Stimulated activated CD8-positive, alpha-beta memory T cell treated with anti-CD3 and anti-CD28 coated beads, Interleukin-7, amount 100 ng/mL, for 48 hours (primary cell): ENCODE data around the gene SMC3.
"Not testable (repeated sequence)": the region's sequence is repeated elsewhere in the genome, so short reads cannot be mapped to it uniquely, and the experiment has no call there.

Experiments
- DNase-seq, 2 donors: peaks; one replicate each; pipeline ENCODE4 v3.0.0-alpha.2; 2020; ENCODE audit warnings: low read depth in 1 of 2; ENCODE audit errors: extremely low read depth in 1 of 2

The SMC3 gene

DNA sequence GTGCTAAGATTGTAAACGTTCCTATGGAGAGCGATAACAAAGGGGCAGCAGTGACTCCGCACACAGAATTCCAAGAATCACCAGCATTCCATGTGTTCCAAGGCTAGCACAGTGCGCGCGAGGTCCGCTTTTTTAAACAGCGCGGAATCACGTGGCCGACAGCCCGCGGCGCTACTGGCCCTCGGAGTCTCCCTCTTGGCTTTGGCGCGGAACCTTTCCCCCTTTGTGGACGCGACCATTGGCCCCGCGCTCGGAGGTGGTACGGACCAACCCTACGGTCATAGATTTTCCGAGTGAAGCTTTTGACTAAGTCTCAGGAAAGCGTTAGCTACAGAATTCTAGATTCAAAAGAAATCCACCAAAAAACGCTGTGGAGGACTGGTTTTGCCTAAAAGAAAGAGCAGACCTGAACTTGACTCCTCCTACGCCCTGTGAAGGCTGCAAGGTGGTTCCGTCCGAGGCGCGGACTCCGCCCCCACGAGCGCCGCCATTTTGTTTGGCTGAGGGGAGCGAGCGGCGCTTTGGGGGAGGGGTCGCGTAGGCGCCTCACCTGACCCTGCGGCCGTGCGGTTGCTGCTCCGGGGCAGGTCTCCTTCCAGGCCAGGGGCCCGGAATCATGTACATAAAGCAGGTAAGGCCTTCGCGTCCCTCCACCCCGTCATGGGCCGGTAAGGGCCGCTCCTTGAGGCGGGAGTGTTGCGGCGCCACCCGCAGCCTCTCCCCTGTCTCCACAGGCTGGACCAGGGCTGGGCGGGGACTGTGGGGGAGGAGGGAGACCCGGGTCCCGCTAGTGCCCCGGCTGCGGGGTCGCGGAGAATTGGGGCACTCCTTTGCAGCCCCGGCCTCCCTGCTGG is at the start of gene SMC3:
SMC3 (plus strand) TSS at position 495 of the 854 bp plus-strand sequence; CDS start at position 617, 122 bp downstream.
- DNase-seq: peak; percentile 82 to 84

- DNase-seq: no peak
Observed at GRCh38 chr10:110522365-110522988, 45.0 kb upstream of the SMC3 start.

- no peak for DNase-seq
Observed at GRCh38 chr10:110523736-110524135, 43.8 kb upstream of the SMC3 start.

DNA sequence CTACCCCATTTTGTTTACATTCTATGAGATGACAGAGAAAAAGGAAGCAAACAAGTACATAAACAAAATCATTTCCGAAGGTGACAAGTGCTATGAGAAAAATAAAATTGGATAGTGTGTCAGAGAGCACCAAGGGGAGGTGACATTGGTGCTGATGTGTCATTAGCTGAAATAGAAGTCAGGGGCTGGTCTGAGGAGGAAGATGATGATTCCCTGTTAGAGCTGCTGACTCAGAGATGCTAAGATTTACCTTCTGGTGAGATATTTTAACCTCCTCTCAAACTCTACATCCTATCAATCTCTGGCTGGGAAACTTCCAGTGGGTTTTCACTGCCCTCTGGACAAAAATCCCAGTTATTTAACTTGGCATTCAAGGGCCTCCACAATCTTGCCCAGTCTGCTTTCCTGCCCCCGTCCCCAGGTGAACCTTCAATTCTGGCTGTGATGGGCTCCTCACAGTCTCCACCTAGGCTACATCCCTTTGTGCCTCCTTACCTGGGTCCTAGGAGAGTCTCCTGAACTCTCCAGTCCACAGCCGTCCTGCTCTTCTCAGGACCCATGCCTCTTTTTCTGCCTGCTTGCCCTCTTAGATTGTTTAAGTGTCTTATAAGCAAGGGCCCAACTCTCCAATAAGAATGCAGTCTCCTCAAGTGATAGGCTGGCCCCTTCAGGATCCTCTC is 43.2 kb upstream of the SMC3 start:
- DNase-seq: no peak

GRCh38 chr10:110524859-110525232 is 42.6 kb upstream of the SMC3 start:
- no peak for DNase-seq

GRCh38 chr10:110525349-110526260 is 41.9 kb upstream of the SMC3 start:
- DNase-seq: no peak

DNA sequence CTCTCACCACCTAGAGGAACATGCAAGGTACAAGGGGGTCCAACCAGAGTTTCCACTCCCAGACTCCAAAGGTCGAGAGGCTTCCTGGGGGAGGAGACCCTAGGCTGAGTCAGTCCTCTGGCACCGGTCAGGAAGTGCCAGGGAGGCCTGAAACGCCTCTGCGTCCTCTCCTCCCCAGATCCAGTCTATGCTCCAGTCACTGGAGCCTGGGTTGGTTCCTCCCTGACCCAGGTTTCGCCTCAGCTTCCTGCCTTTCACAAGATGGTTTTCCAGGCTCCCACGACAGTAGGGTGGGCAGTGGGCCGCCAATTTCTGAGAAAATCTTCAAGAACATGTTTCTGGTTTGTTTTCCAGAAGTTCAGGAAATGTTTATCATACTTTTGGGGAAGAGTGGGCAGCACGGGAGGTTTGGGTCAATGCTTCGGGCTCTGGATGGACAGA is 39.7 kb upstream of the SMC3 start:
- DNase-seq: no peak

- no peak for DNase-seq
Observed at GRCh38 chr10:110528224-110528996, 39.1 kb upstream of the SMC3 start.

DNA sequence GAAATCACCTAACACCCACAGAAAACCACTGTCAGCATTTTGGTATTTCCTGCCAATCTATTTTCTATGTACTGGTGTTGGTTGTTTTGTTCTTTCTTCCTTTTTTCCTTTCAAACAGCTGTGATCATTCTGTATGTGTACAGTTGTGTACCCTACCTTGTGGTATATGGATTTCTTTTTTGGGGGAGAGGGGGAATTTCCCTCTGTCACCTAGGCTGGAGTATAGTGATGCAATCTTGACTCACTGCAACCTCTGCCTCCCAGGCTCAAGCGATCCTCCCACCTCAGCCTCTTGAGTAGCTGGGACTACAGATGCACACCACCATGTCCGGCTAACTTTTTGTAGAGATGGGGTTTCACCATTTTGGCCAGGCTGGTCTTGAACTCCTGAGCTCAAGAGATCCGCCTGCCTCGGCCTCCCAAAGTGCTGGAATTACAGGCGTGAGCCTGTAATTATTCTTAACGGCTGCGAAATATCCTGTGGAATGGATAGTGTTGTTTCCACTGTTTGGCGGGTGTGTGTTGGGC is 38.4 kb upstream of the SMC3 start:
- DNase-seq: peak in 1 of 2 donors; percentile 43

DNA sequence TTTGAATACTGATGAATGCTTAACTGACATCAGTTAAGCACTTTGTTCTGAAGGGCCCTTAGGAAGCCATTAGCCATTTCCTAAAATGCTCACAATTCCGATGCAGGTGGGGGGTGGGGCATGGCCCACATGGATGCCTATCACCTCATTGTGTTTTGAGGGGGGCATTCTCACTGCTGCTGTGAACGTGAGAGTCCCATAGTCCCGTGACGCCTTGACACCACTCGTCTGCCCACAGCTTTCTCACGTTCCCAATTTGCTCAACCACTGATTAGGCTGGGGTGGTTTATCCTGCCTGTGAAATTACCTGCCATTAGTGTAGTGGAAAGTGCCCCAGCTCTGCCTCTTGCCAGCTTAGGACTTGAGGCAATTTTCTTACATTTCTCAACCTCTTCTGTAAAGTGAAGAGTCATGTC is 37.9 kb upstream of the SMC3 start:
- no peak for DNase-seq

GRCh38 chr10:110530131-110530831 is 37.2 kb upstream of the SMC3 start:
- DNase-seq: no peak

- DNase-seq: no peak
Observed at GRCh38 chr10:110531687-110532086, 35.8 kb upstream of the SMC3 start.

DNA sequence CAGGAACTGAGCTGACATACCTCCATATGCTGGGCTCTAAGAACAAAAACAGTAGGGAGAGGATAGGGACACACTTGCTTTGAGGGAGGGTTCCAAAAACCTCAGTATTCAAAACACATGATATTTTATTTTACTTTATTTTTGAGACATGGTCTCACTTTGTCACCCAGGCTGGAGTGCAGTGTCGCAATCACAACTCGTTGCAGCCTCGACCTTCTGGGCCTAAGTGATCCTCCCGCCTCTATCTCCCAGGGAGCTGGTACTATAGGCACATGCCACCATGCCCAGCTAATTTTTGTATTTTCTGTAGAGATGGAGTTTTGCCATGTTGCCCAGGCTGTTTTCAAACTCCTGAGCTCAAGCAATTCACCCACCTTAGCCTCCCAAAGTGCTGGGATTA is 34.9 kb upstream of the SMC3 start:
- DNase-seq: not testable (repeated sequence)

- DNase-seq: no peak
Observed at GRCh38 chr10:110533149-110533548, 34.3 kb upstream of the SMC3 start.

GRCh38 chr10:110534571-110534970 is 32.9 kb upstream of the SMC3 start:
- no peak for DNase-seq

DNA sequence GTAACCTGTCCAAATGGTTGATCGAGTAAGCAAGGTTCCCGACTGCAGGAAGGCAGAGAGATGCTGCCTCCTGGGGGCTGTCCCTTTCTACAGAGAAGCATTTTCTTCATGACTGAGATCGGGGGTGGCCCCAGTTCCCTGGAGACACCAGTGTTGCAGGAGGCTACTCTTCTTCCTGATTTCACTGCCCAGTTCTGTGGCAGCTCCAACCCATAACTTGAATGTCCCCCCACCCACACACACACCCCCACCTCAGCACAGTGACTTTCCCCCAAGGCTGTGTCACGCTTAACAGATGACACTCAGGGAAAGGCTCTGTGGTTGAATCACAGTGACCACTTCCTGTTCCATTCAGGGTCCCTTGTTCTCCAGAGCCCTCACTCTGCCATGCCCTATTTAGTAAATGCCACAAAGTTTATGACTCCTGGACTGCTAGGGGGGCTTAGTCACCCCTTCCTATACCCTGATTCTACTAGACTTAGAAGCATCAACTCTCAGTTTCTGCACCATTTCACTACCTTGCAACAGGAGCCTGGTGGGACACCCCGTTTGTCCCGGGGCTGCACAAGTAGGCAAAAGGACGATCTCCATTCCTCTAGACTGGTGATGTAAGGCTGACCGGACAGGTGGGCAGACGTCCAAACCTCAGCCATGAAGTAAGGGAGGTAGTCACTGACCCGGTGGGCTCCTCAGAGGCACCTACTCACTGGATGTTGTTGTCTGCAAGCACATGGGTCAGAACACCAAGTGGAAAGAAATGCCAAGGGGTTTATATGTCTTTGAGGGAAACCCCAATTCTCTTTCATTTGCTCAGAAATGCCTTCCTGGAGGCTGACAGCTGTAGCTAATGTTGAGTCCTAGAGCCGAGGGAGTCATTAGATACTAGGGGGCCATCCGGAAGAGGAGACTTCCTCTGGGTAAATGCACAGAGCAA is 31.3 kb upstream of the SMC3 start:
- DNase-seq: peak; percentile 70 to 87

- DNase-seq: no peak
Observed at GRCh38 chr10:110539091-110539490, 28.4 kb upstream of the SMC3 start.

DNA sequence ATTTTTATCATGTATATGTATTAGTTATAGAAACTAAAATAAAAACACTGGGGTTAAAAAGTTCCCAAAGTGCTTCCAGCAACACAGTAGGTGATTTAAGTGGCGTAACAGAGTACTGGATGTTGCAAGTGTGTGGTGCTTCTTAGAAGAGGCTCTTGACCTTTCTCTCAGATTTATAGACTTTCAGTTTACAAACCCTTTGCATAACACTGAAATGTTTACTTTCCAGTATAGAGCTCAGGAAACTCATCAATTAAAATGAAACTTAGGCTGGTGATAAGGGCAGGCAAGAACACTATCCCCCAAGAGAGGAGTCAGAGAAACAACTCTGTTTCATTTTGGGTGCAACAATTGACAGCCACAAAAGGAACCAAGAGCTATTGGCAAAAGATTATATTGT is 27.5 kb upstream of the SMC3 start:
- DNase-seq: no peak
